A673 (cell line): ENCODE results near the gene TFF2. TPM values are rescaled to one million over a fixed set of nuclear protein-coding genes. Genes with fewer than 3 reads are reported as not detected.

Source experiments
- BruUV-seq: library from RNA; stranded (reverse); fragments of 400-500 nt; replicated peaks from 2 replicates; lab custom pipeline; 2021; lab: Mats Ljungman, UMichigan
- CTCF ChIA-PET: fragments of 300-600 bp; sonication (Branson Sonifier 250); formaldehyde crosslinking; loops from one replicate; lab custom pipeline; 2022; ENCODE audit warnings: antibody characterized with exemption; lab: Charles Lee
- POLR2A ChIA-PET: fragments of 300-600 bp; sonication (Branson Sonifier 250); formaldehyde crosslinking; loops from one replicate; lab custom pipeline; 2022; ENCODE audit warnings: antibody characterized with exemption; ENCODE audit not compliant: low non-redundant PET; lab: Charles Lee
- DNase-seq: peaks from one replicate; pipeline ENCODE4 v3.0.0-alpha.2; 2015; ENCODE audit warnings: low spot score
- H3K27ac ChIP-seq: fragments of 200-600 bp; sonication (generic); 2 replicates; pipeline ENCODE4 v1.5.1; 2016; ENCODE audit warnings: mixed run types, low read depth, mild to moderate bottlenecking, mixed read lengths, antibody characterized with exemption, low read length; ENCODE audit not compliant: poor library complexity, severe bottlenecking
- H3K27me3 ChIP-seq: fragments of 200-600 bp; sonication (generic); replicated peaks from 2 replicates; pipeline ENCODE4 v1.6.1; 2017; ENCODE audit warnings: mixed run types, low read depth, mild to moderate bottlenecking, mixed read lengths, antibody characterized with exemption, low read length; ENCODE audit not compliant: insufficient read depth, poor library complexity
- H3K36me3 ChIP-seq: fragments of 200-600 bp; sonication (generic); 2 replicates; pipeline ENCODE4 v1.6.1; 2016; ENCODE audit warnings: mixed run types, mild to moderate bottlenecking, mixed read lengths, antibody characterized with exemption, low read length; ENCODE audit not compliant: insufficient read depth, poor library complexity, severe bottlenecking
- H3K4me1 ChIP-seq: fragments of 200-600 bp; sonication (generic); 2 replicates; pipeline ENCODE4 v1.6.1; 2017; ENCODE audit warnings: mixed run types, mild to moderate bottlenecking, mixed read lengths, antibody characterized with exemption, low read length; ENCODE audit not compliant: insufficient read depth, poor library complexity, severe bottlenecking
- H3K4me3 ChIP-seq: fragments of 200-600 bp; sonication (generic); 2 replicates; pipeline ENCODE4 v1.5.1; 2016; ENCODE audit warnings: low read depth, mixed run types, mild to moderate bottlenecking, mixed read lengths, low read length; ENCODE audit not compliant: poor library complexity, severe bottlenecking
- H3K9me3 ChIP-seq: fragments of 200-600 bp; sonication (generic); 2 replicates; pipeline ENCODE4 v1.6.1; 2016; ENCODE audit warnings: mixed run types, low read depth, mild to moderate bottlenecking, mixed read lengths, antibody characterized with exemption, low read length; ENCODE audit not compliant: poor library complexity, severe bottlenecking
- CTCF ChIP-seq: fragments of 300-800, 200-600 bp; sonication (generic); conservative IDR thresholded peaks from 2 replicates; pipeline ENCODE4 v1.5.1; 2017; ENCODE audit warnings: low read depth, mild to moderate bottlenecking, antibody characterized with exemption, low read length, moderate library complexity, mixed read lengths
- intact Hi-C: fragments of 100-400 bp; cut with micrococcal nuclease; formaldehyde crosslinking; loops from one replicate; pipeline ENCODE4 v1.10.0; 2022; ENCODE audit not compliant: unreplicated experiment
- total RNA-seq: library from RNA; stranded (reverse); gene quantifications from 2 replicates; pipeline ENCODE4 v1.2.3, GENCODE V29; 2021

TFF2 gene
- total RNA-seq, 1 experiment from 2014 or later: not detected

- ChIA-PET POLR2A (no interaction called here), CTCF (interaction anchor here (0.6 to 1.1 kb wide), 2 partner anchors 38 to 132 kb away, joined by 3 to 4 read pairs; no protein-coding TSS in a partner anchor)
- H3K9me3 ChIP-seq: no peaks in the 10 kb centered on the region
These were observed 54.3 kb downstream of the TFF2 start for GRCh38 chr21:42296501-42296900.

More at GRCh38 chr21:42296501-42296900, 54.3 kb downstream of the TFF2 start:
- no peak overlapping the region for H3K27ac ChIP-seq
- no peak for TF ChIP-seq CTCF
- intact Hi-C loops: no loop called here
- BruUV-seq: no TSS peak
- H3K4me3 ChIP-seq: no peak overlapping the region
- no peaks in the 10 kb centered on the region for H3K36me3 ChIP-seq
- H3K4me1 ChIP-seq: no peaks in the 10 kb centered on the region
- no peaks in the 10 kb centered on the region for H3K27me3 ChIP-seq
- no peak for DNase-seq

Other genes starting within 250 kb of the TFF2 start
- gene ABCG1, start 131.9 kb downstream of the TFF2 start, total RNA-seq: 3.4 and 6.2 TPM in 2 replicates
- gene TFF3, start 35.6 kb downstream of the TFF2 start, total RNA-seq: not detected in 2 replicates
- not detected in 2 replicates for gene TFF1, start 15.5 kb upstream of the TFF2 start, total RNA-seq
- not detected in 2 replicates for gene TMPRSS3, start 45.1 kb upstream of the TFF2 start, total RNA-seq
- gene UBASH3A, start 52.9 kb upstream of the TFF2 start, total RNA-seq: not detected in 2 replicates
- gene RSPH1, start 145.2 kb upstream of the TFF2 start, total RNA-seq: 0.45 and 1.0 TPM in 2 replicates
- gene SLC37A1, start 162.9 kb upstream of the TFF2 start, total RNA-seq: 11.2 and 11.9 TPM in 2 replicates